ENCODE measurements around the gene RNMT.
"Not testable (repeated sequence)": the region's sequence is repeated elsewhere in the genome, so short reads cannot be mapped to it uniquely, and the experiment has no call there.

Gene RNMT

DNA sequence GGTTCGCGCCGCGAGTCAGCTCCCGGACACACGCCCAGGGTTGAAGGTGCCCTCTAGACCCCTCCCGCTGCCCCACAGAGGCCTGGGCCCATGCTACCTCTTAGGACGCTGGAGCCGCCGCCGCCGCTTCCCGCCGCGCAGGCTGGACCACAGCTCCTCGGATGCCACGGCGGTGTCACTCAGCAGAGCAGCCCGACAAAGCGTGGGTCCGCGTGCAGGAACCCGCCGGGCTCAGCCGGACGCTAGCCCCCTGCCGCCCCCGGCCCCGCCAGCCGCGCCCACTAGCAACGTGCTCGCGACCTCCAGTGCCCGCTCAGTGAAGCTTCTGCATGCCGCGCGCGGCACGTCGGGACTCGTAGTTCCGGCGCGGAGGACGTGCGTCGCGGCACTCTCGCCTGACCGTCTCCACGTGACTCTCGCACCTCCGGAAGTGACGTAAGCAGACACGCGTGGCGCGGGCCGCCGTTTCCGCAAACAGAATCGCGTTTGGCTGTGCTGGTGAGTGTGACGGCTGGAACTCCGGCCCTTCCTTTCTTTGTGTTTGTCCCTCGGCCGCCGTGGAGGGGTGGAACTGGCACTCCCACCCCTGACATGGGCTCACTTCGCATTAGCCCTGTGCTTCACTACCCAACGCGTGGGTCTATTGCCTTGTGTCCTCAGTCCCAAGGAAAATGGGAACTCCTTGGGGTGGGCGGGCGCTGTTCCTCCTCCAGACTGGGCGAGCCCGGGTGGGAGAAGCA is at the start of gene RNMT, which contains the start of gene FAM210A:
Gene RNMT (plus strand): TSS at position 442 of the 740 bp plus-strand sequence. CDS start 4,845 bp downstream, outside the sequence.
Gene FAM210A (minus strand): TSS at position 327 of the 740 bp plus-strand sequence. CDS start 44,481 bp downstream, outside the sequence.
- peak; percentile 98 for DNase-seq (ENCODE audit: low spot score)

GRCh38 chr18:13677350-13677749 is 49.1 kb upstream of the RNMT start:
- DNase-seq (ENCODE audit: low spot score): not testable (repeated sequence)

DNA sequence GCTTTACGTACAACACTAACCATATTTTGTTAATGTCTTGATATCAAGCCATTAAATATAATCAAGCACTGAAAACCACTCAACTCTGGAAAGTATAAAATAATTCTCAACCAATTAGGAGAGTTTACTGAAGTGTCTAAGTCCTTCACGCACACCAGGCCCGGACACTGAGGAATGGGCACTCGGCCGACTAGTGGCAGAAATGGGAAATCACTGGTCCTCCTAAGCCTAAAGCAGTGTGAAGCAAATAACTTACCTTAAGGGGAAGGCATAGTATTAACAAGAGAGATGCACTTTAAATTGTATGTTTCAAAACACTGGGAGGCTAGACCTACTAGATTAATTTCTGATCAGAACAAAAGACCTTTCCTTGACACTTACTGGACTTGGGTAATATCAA is 45.9 kb upstream of the RNMT start:
- peak; percentile 72 for DNase-seq (ENCODE audit: low spot score)

- no peak for DNase-seq (ENCODE audit: low spot score)
Measured at GRCh38 chr18:13681701-13682100, 44.8 kb upstream of the RNMT start.

- no peak for DNase-seq (ENCODE audit: low spot score)
Measured at GRCh38 chr18:13684546-13684945, 41.9 kb upstream of the RNMT start.

- DNase-seq (ENCODE audit: low spot score): no peak
Measured at GRCh38 chr18:13688191-13689136, 38.0 kb upstream of the RNMT start.

DNA sequence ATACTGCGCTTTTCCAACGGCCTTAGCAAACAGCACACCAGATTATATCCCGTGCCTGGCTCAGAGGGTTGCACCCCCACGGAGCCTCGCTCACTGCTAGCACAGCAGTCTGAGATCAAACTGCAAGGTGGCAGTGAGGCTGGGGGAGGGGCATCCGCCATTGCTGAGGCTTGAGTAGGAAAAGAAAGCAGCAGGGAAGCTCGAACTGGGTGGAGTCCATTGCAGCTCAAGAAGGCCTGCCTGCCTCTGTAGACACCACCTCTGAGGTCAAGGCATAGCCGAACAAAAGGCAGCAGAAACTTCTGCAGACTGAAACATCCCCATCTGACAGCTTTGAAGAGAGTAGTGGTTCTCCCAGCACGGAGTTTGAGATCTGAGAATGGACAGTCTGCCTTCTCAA is 36.4 kb upstream of the RNMT start:
- not testable (repeated sequence) for DNase-seq (ENCODE audit: low spot score)

- not testable (repeated sequence) for DNase-seq (ENCODE audit: low spot score)
Measured at GRCh38 chr18:13695337-13695736, 31.1 kb upstream of the RNMT start.

DNA sequence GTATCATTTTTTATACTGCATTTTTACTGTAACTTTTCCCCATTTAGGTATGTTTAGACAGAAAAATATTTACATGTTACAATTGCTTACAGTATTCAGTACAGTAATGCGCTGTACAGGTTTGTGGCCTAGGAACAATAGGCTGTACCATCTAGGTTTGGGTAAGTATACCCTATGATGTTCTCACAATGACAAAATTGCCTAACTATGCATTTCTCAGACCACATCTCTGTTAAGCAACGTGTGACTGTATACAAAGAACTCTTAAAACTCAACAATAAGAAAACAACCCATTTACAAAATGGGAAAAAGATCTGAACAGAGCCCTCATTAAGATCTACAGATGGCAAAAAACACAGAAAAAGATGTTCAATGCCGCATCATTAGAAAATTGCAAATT is 29.5 kb upstream of the RNMT start:
- no peak for DNase-seq (ENCODE audit: low spot score)

DNA sequence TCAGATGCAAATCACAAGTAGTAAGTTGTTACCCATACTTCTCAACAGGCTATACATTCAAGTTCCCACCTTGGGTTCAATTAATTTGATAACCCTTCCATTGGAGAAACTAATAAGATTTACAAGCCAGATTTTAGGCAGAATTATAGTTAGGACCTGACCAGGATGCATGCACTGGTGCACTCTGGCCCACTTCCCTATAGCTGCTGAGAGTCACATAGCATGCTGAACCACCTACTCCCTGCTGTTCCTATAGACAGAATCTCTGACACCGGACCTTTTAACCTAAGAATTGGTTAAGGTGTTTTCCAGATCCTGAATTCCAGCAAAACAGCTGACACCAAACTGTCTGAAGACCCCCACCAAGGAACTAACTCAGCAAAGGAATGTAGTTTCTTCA is 26.3 kb upstream of the RNMT start:
- no peak for DNase-seq (ENCODE audit: low spot score)

GRCh38 chr18:13703899-13704298 is 22.6 kb upstream of the RNMT start:
- DNase-seq (ENCODE audit: low spot score): no peak

- DNase-seq (ENCODE audit: low spot score): no peak
Measured at GRCh38 chr18:13710414-13710831, 16.1 kb upstream of the RNMT start.

DNA sequence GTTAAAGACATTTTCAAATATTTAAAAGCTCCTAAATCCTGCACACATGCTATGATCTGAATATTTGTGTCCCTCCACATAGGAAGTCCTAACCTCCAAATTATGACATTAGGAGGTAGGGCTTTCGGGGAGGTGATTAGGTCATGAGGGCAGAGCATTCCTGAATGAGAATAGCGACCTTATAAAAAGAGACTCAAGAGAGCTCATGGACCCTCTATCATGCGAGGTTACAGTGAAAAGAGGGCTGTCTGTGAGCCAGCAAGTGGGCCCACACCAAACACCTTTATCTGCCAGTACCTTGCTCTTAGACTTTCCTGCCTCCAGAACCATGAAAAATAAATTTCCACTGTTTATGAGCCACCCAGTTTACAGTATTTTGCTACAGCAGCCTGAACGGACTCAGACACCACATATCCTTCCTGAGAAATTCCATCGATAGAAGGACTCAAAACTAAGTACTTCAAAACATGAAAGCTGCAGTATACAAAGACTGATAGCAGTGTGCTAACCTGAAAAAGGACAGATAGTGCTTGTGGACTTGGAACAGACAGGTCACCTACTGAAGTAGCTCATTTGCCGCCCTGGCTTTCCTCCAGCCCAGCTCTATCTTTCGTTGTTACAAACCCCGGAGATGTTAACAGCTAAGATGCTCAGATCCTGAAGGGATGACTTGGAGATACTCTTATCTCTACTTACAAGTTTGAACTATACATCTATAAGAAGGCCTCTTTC is 13.9 kb upstream of the RNMT start:
- DNase-seq (ENCODE audit: low spot score): no peak

DNA sequence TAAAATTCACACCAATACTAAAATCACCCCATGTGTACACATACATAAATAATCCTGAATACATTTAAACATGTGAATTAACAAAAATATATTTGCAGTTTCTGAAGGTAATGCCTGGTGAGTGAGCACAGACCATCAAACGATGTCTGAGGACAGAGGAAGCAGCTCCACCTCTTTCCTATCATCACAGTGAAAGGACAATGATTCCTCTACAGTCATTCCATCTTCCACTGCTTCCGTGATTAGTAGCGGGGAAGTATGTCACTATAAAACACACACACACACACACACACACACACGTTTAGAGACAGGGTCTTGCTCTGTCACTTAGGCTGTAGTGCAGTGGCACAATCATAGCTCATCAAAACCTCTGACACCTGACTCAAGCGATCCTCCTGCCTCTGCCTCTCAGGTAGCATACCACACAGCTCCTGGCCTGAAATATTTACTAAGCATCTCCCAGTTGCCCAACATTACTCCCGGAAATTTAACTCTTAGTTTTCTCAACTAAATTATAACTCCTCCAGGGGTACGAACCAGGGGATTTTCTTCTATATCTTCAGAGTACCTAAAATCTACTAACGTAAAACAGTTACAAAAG is 12.9 kb upstream of the RNMT start:
- DNase-seq (ENCODE audit: low spot score): no peak

- DNase-seq (ENCODE audit: low spot score): no peak
Measured at GRCh38 chr18:13715330-13715729, 11.1 kb upstream of the RNMT start.

DNA sequence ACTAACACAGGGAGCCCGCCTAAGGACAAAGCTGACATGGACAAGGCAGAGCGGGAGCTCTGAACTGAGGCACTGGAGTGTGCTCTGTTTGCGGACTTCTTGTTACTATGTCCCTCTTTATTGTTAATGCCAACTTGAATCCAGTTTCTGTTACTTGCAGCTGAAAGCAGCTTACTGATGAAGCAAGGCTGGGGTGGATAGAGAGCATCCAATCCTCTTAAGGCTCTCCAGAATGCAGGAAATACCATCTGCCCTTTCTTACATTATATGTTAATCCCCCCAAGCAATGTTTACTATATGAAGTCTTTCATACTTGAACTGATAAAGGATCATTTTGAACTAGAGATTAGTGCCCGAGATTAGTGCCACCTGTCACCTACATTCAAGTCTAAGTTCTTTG is 9.6 kb upstream of the RNMT start:
- peak; percentile 82 for DNase-seq (ENCODE audit: low spot score)

- DNase-seq (ENCODE audit: low spot score): no peak
Measured at GRCh38 chr18:13720123-13720522, 6.3 kb upstream of the RNMT start.

DNA sequence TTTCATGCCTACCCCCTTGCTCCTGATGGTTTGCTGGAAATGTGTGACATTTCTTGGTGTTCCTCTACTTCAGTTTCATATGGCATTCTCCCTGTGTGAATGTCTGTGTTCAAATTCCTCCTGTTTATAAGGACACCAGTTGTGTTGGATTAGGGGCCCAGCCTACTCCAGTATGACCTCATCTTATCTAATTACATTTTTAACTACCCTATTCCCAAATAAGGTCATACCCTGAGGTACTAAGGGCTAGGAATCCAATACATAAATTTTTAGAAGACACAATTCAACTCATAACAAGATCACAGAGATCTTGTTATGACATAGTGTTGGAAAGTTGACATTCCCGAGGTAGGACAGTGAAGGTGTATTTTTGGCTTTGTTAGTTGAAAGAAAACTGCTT is 5.6 kb upstream of the RNMT start:
- DNase-seq (ENCODE audit: low spot score): no peak

DNA sequence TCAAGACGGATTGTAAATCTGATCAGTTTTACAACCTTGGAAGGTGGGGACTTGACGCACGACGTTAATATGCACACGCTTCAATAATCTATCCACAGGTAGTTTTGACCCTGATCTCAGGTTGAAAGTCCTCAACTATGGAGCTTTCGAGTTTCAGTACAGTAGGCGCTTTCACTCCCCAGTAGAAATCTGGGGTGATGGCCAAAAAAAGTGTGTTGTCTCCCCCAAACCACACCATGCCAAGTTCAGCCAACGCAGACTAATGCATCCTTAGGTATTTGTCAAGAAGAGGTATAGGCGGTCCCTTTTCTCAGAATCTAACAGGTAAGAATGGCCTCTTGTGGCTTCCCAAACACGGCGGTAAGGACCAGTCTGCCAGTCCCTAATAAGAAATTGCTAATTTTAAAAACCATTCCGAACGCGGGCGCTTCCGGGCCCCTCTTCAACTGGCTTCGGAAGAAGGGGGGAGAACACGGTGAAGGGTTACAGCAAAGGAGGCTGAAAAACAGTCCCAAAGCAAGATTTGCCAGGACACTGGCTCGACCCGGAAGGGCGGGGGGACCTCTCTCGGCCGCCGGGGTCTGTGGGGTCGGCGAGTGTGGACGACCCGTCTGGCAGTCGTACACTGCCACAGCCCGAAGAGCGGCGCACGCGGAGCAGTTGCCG is 774 bp upstream of the RNMT start:
- DNase-seq (ENCODE audit: low spot score): no peak

DNA sequence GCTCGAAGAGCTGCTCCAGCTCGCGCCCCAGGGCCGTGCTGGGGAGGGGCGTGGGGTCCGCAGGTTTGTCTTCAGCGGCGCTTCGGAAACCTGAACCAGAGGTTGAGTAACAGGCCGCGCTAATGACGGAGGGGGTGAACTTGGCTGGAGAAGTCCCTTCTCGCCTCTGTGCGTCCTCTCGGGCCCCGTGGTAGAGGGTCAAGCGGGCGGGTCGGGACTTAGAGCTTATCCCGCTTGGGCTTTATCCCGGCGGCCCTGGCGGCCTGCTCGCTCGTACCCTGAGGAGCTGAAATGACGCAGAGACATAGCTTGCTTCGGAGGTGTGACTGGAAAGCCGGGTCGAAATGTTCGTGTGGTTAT is 479 bp downstream of the RNMT start:
- DNase-seq (ENCODE audit: low spot score): no peak

DNA sequence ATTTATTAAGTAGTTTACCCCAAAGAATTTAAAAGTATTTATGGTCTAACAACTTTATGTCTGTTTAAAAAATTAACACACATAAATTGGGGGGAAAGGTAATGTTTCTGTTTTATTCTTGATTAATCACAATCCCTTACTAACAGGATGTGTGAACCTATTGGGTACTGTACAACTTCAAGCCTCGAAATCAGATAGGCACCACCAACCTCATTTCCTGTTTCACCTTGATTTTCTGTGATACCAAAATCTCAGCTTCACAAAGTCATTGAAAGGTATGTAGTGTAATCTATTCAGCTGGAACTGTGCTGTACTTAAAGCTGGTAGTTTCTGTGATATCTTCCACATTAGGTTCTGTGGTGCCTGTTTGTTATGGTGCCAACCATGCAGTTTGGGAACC is 4.0 kb downstream of the RNMT start:
- DNase-seq (ENCODE audit: low spot score): no peak

Measured in D341Med (cell line).